GM12874 (cell line): ENCODE measurements around the gene FGGY.

Experiments
- TF ChIP-seq, protein P1 (sequence below): IDR thresholded peaks from 2 replicates; pipeline ENCODE4 v1.5.1; 2011; ENCODE audit warnings: low read depth, mild to moderate bottlenecking, control low read depth, low read length, moderate library complexity; ENCODE audit not compliant: insufficient read depth

Gene FGGY

GRCh38 chr1:59366346-59366745 is 69.5 kb downstream of the FGGY start:
- TF ChIP-seq, protein P1, sequence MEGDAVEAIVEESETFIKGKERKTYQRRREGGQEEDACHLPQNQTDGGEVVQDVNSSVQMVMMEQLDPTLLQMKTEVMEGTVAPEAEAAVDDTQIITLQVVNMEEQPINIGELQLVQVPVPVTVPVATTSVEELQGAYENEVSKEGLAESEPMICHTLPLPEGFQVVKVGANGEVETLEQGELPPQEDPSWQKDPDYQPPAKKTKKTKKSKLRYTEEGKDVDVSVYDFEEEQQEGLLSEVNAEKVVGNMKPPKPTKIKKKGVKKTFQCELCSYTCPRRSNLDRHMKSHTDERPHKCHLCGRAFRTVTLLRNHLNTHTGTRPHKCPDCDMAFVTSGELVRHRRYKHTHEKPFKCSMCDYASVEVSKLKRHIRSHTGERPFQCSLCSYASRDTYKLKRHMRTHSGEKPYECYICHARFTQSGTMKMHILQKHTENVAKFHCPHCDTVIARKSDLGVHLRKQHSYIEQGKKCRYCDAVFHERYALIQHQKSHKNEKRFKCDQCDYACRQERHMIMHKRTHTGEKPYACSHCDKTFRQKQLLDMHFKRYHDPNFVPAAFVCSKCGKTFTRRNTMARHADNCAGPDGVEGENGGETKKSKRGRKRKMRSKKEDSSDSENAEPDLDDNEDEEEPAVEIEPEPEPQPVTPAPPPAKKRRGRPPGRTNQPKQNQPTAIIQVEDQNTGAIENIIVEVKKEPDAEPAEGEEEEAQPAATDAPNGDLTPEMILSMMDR = no peak

GRCh38 chr1:59367301-59368007 is 70.6 kb downstream of the FGGY start:
- TF ChIP-seq, protein P1 = no peak

GRCh38 chr1:59368008-59368670 is 71.2 kb downstream of the FGGY start:
- TF ChIP-seq, protein P1 = no peak

DNA sequence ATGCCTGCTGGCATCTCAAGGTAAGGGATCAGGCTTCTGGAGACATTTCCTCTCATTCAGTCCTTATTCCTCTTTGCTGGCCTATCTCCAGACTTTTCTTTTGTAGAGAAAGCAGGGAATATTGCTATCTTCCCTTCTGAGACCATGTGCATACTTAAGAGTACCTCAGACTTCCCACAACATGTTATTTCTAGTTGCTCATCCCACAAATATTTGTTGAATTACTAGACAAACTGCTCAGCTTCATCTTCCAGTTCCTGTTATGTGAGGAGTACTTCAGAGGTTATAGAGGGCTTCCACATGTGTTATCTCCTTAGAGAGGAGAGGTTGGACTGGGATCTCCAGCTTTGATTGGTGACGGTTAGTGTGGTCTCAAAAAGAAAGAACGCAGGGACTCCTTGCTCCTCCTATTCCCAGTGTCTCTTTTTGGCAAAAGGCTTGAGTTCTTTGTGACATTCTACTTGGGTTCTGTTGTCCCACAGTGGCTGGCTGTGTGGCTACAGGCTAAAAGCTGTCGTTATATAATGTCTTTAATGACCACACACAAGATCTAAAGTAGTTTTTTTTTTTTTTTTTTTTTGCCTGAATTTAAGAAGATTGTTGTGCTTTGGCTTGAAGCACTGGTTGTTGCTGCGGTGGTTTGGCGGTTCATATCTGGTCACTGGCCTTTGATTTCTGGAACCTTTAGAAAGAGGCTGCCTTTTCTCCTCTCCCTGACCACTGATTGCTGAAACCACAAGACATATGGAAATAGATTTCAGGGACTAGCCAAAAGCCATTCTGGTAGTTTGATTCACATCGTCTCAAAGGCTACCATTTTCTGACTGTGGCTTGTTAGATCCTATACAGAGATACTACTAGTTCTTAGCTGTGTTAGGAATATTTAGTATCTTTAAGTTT is 78.7 kb downstream of the FGGY start:
- TF ChIP-seq, protein P1 = no peak

GRCh38 chr1:59377350-59377904 is 80.5 kb downstream of the FGGY start:
- TF ChIP-seq, protein P1 = no peak

DNA sequence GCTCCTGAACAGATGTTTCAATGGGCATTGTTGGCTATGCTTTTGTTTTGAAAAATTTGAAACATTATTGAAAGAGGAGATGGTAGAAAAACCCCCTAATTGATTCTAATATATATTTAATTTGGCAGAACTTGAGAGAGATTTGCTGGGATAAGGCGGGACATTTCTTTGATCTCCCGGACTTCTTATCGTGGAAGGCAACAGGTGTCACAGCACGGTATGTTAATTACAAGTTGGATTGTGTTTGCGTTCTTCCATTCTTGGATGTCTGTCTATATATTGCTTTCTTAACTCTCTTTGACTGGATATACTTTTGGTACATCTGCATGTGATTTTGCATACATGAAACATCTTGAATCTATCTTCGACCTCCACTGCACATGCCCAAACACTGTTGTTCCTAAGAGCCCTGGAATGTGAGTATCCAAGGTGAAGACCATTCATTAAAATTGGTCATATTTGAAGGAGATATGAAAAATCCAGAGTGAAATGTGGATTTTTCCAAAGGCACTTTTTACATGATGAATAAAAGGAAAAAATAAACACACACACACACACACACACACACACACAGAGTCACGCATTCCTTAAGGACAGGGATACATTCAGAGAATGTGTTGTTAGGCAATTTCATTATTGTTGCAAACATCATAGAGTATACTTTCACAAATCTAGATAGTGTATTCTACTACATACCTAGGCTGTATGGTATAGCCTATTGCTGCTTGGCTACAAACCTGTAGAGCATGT is 81.9 kb downstream of the FGGY start:
- TF ChIP-seq, protein P1 = no peak
